Measurements from ENCODE around the gene PTMA. TPM values are rescaled to one million over a fixed set of nuclear protein-coding genes. Genes with fewer than 3 reads are reported as not detected.

The PTMA gene
- total and polyA plus RNA-seq, 2 of the 4 experiments (the other 2 are of a cell fraction) = 380 to 742 TPM

DNA sequence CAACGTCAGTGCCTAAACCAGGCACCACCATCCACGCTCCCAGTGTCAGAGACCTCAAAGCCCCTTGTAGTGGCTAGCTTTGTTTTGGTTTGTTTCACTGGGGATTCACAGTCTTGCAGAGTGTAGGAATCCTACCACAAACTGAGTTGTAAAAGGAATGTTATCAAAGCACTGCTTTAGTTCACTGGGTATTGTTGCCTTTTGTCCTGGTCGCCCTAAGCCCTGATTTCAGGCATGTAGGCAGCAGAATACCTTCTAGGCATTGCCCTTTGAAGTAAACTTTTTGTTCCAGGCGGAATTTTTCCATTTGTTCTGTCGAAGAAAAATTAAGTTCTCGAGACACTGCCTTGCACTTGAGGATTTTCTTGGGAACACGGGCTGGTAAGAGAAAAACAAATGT is 29.4 kb downstream of the PTMA start:
- H3K23ac ChIP-seq (ENCODE audit: low read depth, low read length) = no peak overlapping the region
- no peaks in the 10 kb centered on the region for H3K4me1 ChIP-seq (ENCODE audit: control insufficient read depth, insufficient read depth, low read length)
- H2BK15ac ChIP-seq (ENCODE audit: low read depth, low read length) = no peak overlapping the region
- H4K8ac ChIP-seq (ENCODE audit: low read depth in 2 of 2, low read length in 2 of 2) = no peak overlapping the region
- no peak overlapping the region for H3K56ac ChIP-seq (ENCODE audit: extremely low read depth, insufficient read depth, low read length)
- H3K27me3 ChIP-seq (ENCODE audit: control insufficient read depth, insufficient read depth, low read length) = no peaks in the 10 kb centered on the region
- no peak overlapping the region for H4K91ac ChIP-seq (ENCODE audit: insufficient read depth, low read depth, low read length)
- no peak overlapping the region for H2AK5ac ChIP-seq (ENCODE audit: low read depth, low read length)
- WGBS, 2 experiments (ENCODE audit: extremely low coverage in 2 of 2, insufficient read length in 1 of 2) = no CpG with 5 or more reads among the region's 7 CpGs
- no peak for DNase-seq
- ChIA-PET POLR2A (ENCODE audit: unreplicated experiment) (no interaction called here), CTCF (no interaction called here)
- H3K4me2 ChIP-seq (ENCODE audit: low read depth, low read length) = no peak overlapping the region
- H3K4ac ChIP-seq (ENCODE audit: low read depth, low read length) = no peak overlapping the region
- no peaks in the 10 kb centered on the region for H3K79me1 ChIP-seq (ENCODE audit: low read depth in 1 of 2, low read length in 2 of 2)
- H2AFZ ChIP-seq (replicated peaks; ENCODE audit: low read length, poor library complexity) = no peak overlapping the region
- no peaks in the 10 kb centered on the region for H3K9me3 ChIP-seq (ENCODE audit: control insufficient read depth, insufficient read depth, low read length)
- no peak overlapping the region for H4K5ac ChIP-seq (ENCODE audit: low read depth, low read length)
- no peak overlapping the region for H2BK20ac ChIP-seq (ENCODE audit: low read depth, low read length)
- ATAC-seq (ENCODE audit: low read depth) = no peak
- H3K14ac ChIP-seq (replicated peaks; ENCODE audit: low read depth, low read length) = no peak overlapping the region
- H2AK9ac ChIP-seq (replicated peaks; ENCODE audit: low read depth, low read length, poor library complexity) = no peak overlapping the region
- peaks cover 2% of the 10 kb centered on the region; the same call in 1 of the 2 replicates for H3K9me1 ChIP-seq (ENCODE audit: insufficient read depth, low read length)
- in situ Hi-C loops (cut with MboI; ENCODE audit: low sequenced_read_pairs) = no loop called here
- no peak overlapping the region for H2BK5ac ChIP-seq (ENCODE audit: low read depth, low read length, poor library complexity, severe bottlenecking)
- H3K18ac ChIP-seq (ENCODE audit: low read depth, low read length) = no peak overlapping the region
- H3K9ac ChIP-seq (ENCODE audit: low read depth, low read length) = no peak overlapping the region
- dilution Hi-C loops (cut with HindIII; ENCODE audit: low sequenced_read_pairs, unreplicated experiment) = no loop called here
- no TSS peak for BruUV-seq (replicated peaks)
- TF ChIP-seq NFE2L2 (IDR thresholded peaks at IDR 0.05; ENCODE audit: low read depth, low read length) (no peak), MXI1 (IDR thresholded peaks at IDR 0.05; ENCODE audit: borderline replicate concordance, low read depth, low read length) (no peak), SMC3 (IDR thresholded peaks at IDR 0.05; ENCODE audit: low read depth, low read length) (no peak)
- no peak overlapping the region for H3K27ac ChIP-seq (ENCODE audit: insufficient read depth, low read length)
- H3K4me3 ChIP-seq (ENCODE audit: insufficient read depth, low read depth, low read length) = no peak overlapping the region
- H4K20me1 ChIP-seq (ENCODE audit: insufficient read depth, low read length) = no peaks in the 10 kb centered on the region
- intact Hi-C loops (cut with micrococcal nuclease) = no loop called here
- H3K36me3 ChIP-seq (ENCODE audit: control insufficient read depth, insufficient read depth, low read length) = peaks cover 5% of the 10 kb centered on the region; the same call in 1 of the 2 replicates
- no peak overlapping the region for H2BK120ac ChIP-seq (ENCODE audit: low read depth, low read length)

Data from IMR-90 (cell line).